Measurements from ENCODE around the gene BIRC7.

The BIRC7 gene

DNA sequence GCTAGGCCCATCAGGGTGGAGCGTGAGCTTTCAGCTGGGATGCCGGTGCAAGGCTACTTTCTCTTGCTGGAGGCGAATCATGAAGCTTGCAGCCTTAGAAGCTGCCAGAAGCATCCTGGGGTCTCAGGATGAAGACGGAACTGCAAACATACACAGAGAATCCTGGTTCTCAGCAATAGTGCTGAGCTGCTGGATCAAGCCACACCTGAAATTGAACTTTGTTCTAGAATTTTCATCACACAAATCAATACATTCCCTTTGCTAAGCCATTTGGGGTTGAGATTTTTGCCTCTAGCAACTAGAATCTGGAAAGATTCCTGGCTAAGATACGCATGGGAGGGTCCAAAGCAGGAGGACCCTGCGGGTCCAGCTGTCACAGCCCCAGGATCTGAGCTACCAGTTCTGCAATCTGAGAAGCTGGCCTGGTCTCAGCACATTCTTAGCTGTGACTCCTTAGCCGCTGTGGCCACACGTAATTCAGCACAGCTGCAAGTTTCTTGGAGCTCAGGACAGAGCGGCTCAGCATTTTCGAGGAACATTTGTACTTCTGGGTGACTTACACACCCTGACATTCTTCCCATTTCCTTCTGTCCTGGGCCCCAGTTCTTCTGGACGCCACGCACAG, 30.3 kb downstream of the BIRC7 start:
- DNase-seq (ENCODE audit: low read depth) = no peak

DNA sequence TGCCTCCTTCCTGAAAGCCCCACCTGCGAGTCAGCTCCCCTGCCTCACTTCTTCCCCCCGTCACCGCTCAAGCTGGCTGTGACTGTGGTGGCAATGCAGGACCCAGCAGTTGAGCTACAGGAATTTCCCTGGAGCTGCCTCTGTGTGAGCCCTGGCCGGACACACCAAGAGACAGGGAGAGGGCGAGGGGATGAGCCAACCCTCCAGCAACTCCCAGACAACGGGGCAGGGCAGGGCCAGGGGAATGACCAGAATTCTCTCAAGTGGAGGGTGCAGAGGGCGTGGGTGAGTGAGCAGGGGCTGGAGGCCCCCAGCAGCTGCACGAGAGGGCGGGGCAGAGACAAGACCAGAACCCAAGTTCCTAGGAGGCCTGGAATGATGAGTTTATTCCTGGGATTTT, 32.0 kb downstream of the BIRC7 start:
- DNase-seq (ENCODE audit: low read depth) = no peak

GRCh38 chr20:63268256-63268655, 32.6 kb downstream of the BIRC7 start:
- DNase-seq (ENCODE audit: low read depth) = no peak

GRCh38 chr20:63268671-63269439, 33.1 kb downstream of the BIRC7 start:
- peak; percentile 14 for DNase-seq (ENCODE audit: low read depth)

DNA sequence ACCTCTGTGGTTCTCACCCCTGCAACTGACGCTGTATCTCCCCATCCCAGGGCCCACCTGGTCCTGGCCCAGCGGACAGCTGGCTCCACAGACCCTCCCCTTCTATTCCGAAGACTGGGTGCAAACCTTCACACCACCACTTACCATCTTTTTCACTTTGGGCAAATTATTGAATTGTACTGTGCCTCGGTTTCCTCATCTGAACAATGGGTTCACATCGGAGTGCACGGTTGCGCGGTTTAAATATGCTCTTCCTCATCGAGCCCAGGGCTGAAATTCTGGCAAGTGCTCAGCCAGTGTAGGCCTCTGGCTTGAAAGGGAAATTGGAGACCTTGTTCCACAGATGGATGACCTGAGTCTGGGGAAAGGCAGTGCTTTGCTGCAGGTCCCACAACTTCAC, 34.0 kb downstream of the BIRC7 start:
- DNase-seq (ENCODE audit: low read depth) = no peak

DNA sequence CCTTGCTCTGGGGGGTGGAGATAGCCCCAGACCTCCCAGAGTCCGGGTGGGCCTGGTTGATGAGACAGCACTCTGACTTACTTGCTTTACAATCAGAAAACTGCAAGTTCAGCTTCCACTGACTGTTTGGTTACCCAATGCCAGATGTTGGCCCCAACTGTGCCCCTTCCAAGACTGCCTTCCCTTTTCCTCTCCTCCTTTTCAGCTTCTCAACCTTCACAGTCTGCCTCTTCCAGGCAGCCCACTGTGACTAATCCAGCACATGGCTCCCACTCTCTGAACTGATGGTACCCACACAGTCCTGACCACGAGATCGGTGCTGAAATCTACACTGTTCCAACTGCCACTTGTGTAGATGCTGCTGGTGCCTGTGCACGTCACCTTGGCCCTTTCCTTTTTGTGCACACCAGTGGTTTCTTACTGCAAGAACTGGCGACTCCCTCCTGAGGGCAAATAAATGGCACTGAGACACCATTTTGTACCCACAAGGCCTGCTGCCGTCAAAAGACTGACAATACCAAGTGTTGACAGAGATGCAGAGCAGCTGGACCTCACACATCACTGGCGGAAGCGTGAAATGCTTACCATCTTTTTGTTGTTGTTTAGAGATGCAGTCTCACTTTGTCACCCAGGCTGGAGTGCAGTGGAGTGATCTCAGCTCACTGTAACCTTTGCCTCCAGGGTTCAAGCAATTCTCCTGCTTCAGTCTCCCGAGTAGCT, 35.1 kb downstream of the BIRC7 start:
- no peak for DNase-seq (ENCODE audit: low read depth)

- peak; percentile 83 for DNase-seq (ENCODE audit: low read depth)
Measured at GRCh38 chr20:63272105-63273058, 36.7 kb downstream of the BIRC7 start, which contains the start of gene ARFGAP1. TSS of gene ARFGAP1 (plus strand) at chr20:63272813. CDS start at chr20:63275581, 2,768 bp downstream.

DNA sequence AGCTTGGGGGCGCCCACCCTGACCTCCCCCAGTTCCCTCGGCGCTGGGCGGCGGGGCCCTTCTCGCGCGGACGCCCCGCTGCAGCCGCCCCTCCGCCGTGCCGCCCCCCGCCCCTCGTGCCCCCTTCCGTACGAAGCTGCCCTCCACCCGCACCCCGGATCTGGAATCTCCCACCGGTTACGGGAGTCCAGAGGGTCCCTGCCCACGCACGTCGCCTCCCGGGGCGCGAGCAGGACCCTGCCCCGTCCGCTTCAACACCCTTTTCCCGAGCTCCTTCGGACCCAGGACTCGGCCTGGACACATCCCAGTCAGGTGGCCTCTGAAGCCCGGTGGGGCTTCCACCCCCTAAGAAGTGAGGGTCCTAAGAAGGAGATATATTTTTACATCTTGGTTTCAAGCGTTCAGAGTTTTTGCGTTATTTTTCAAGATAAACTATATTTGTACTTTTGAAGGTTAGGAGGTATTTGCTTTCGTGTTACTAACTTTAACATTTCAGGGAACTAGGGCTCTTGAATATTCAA, 37.4 kb downstream of the BIRC7 start:
- DNase-seq (ENCODE audit: low read depth) = no peak

- peak; percentile 87 for DNase-seq (ENCODE audit: low read depth)
Measured at GRCh38 chr20:63273635-63274380, 38.1 kb downstream of the BIRC7 start.

- DNase-seq (ENCODE audit: low read depth) = peak; percentile 22
Measured at GRCh38 chr20:63274381-63275228, 38.9 kb downstream of the BIRC7 start.

GRCh38 chr20:63275825-63276224, 40.1 kb downstream of the BIRC7 start:
- no peak for DNase-seq (ENCODE audit: low read depth)

DNA sequence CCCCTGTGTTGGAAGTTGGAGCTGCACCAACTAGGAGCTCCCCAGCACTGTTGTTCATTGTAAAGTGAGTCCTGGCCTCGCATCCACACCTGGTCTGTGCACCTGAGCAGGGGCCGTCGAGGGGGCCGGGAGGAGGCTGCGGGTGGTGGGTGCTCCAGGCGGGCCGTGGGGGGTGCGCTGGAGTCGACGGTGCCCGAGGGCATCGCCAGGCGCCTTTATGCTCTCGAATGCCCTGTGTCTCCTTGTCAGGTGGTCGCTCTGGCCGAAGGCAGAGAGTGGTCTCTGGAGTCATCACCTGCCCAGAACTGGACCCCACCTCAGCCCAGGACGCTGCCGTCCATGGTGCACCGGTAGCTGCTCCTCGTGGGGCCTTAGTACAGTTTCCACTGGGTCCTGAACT, 41.3 kb downstream of the BIRC7 start:
- no peak for DNase-seq (ENCODE audit: low read depth)

- no peak for DNase-seq (ENCODE audit: low read depth)
Measured at GRCh38 chr20:63277466-63278272, 42.0 kb downstream of the BIRC7 start.

DNA sequence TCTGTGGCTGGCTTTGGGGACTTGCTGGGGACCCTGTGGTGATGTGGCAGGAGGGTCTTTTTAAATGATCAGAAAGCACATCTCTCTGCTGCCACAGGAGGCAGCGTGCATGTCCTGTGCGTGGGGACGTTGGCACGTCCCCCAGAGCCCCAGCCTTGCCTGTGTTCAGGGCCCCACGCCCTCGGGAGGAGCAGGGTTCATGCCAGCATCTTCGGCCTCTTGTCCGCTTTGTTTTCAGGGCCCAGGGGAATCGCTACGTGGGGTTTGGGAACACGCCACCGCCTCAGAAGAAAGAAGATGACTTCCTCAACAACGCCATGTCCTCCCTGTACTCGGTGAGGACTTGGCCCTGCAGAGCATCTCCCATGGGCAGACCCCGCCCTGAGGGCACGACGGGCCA, 43.0 kb downstream of the BIRC7 start:
- DNase-seq (ENCODE audit: low read depth) = no peak

DNA sequence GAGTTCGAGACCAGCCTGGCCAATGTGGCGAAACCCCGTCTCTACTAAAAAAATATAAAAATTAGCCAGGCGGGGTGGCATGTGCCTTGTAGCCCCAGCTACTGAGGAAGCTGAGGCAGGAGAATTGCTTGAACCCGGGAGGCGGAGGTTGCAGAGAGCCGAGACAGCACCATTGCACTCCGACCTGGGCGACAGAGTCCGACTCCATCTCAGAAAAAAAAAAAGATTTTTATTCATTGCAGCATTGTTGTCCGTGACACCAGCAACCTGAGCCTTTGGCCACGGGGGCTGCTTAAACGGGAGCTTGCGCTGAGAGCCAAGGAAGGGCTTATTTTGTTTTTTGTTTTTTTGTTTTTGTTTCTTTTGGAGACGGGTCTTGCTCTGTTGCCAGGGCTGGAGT, 44.2 kb downstream of the BIRC7 start:
- DNase-seq (ENCODE audit: low read depth) = no peak

DNA sequence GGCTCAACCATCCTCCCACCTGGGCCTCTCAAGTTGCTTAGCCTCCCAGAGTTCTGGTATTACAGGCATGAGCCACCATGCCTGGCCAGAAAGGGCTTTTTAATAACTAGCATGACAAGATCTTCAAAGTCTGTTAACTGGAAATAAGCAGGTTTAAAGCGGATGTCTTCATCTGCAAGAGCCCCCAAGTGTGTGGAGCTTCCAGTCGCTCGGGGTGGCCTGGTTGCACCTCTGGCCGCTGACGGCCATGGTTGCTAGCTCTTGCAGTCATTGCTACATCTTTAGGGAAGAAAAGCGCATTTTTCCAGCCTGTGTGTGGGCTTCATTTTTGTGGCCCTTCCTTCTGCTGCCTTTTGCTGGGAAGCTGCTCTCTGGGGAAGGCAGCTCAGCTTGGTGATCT, 44.7 kb downstream of the BIRC7 start:
- DNase-seq (ENCODE audit: low read depth) = no peak

DNA sequence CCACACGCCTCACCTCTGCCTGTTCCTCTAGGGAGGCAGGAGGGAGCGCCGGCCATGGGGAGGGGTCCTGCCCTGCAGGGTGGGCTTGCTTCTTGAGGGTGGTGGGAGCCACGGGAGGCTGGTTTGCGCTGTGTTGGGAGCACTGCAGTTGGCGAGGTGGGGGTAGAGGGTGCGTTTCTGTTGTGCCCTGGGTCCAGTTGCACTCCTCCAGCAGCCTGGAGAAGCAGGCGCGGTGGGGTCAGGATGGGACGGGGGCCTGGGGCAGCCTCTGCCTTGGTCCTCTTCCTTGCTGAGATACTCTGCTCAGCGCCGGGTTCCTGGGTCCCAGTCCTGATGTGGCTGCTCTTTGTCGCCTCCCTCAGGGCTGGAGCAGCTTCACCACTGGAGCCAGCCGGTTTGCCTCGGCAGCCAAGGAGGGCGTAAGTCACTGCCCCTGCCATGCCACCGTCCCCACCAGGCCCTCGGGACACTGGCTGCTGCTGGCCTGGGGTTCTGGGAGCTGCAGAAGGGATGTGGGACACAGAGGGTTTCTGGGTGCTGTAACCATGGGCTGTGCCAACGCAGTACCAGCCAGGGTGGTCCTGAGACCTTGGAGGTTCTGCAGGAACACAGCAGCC, 45.3 kb downstream of the BIRC7 start:
- no peak for DNase-seq (ENCODE audit: low read depth)
